ENCODE measurements around the gene ZNHIT6. TPM values are rescaled to one million over a fixed set of nuclear protein-coding genes. Genes with fewer than 3 reads are reported as not detected.
"Not testable (repeated sequence)": the region's sequence is repeated elsewhere in the genome, so short reads cannot be mapped to it uniquely, and the experiment has no call there.

Gene ZNHIT6
- total RNA-seq, 1 donor from 2014 or later: 20.0 TPM

DNA sequence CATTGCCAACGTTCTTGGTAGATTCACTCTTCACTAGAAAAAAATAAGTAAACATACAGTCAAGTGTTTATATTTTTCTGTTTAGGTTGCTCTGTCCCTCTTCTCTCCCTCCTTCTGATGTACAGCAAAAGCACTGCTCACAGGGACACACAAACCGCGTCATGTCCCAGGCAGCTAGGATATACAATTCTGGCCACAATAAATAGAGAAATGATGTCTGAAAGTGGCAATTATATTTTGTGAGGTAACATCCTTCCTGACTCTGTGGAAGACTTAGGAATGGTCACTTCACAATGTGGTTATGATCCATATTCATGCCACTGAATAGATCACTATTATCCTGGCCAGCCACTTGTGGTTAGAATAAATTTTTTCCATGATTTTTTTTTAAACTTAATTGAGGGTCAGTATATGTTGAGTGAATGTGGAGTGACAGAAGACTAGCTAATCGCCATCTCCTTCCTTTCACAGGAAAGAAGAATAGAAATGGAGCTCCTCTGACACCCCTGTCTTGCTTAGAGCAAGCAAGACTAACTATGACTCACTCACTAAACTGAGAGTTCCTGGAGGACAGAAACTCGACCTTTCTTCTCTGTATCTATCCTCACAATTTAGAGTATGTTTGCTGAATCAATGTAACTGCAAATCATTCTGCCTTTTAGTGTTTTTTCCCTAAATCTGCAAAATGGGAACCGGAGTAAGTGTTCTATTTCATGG lies 54.0 kb downstream of the ZNHIT6 start:
- Mint-ChIP-seq H3K9me3 (peaks cover 2% of the 10 kb centered on the region), H3K4me3 (no peak overlapping the region), H3K36me3 (peaks cover 30% of the 10 kb centered on the region), H3K27me3 (ENCODE audit: low read depth) (no peaks in the 10 kb centered on the region), H3K27ac (no peak overlapping the region), H3K4me1 (peaks cover 18% of the 10 kb centered on the region)
- no peak for TF ChIP-seq CTCF (IDR thresholded peaks at IDR 0.05; ENCODE audit: unreplicated experiment)
- DNase-seq (ENCODE audit: low spot score in 2 of 2, unreplicated experiment in 2 of 2): no peak

DNA sequence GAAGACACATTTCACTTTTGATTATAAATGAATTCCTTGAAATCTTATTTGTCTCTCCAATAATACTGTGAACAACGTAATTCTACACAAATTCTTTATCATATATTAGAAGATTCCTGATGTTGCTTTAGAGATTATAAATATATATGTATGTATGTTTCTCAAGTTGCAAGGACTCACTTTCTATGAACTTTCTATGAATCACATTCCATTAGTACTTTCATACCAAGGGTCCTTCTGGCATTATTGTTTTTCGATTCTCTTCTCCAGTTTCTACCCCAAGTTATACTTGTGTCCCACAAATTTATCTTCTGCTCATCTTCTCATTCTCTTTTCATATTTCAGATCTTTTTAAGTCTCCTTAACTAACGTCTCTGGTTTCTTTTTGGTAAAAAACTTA lies 55.9 kb downstream of the ZNHIT6 start:
- TF ChIP-seq CTCF (IDR thresholded peaks at IDR 0.05; ENCODE audit: unreplicated experiment): no peak
- H3K9me3 Mint-ChIP-seq: peaks cover 10% of the 10 kb centered on the region

DNA sequence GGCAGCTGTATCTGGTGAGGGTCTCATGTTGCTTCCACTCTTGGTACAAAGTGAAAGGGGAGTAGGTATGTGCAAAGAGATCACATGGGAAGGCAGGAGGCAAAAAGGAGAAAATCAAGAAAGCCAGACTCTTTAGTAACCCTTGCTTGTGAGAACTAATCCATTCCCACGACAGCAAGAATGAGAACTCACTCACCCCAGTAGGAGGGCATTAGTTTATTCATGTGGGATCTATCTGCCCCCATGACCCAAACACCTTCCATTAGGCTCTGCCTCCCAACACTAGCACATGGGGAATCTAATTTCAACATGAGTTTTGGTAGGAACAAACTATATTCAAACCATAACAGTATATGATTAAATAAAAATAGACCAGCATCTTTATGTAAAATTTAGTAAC lies 57.6 kb downstream of the ZNHIT6 start:
- Mint-ChIP-seq H3K27me3 (ENCODE audit: low read depth) (no peaks in the 10 kb centered on the region), H3K27ac (no peak overlapping the region), H3K4me3 (no peak overlapping the region), H3K9me3 (peaks cover 10% of the 10 kb centered on the region), H3K4me1 (peaks cover 10% of the 10 kb centered on the region), H3K36me3 (peaks cover 42% of the 10 kb centered on the region)
- DNase-seq (ENCODE audit: low spot score in 2 of 2, unreplicated experiment in 2 of 2): no peak
- no peak for TF ChIP-seq CTCF (IDR thresholded peaks at IDR 0.05; ENCODE audit: unreplicated experiment)

More for the DNA sequence above, 55.9 kb downstream of the ZNHIT6 start:
- no peak overlapping the region for H3K27ac Mint-ChIP-seq
- H3K36me3 Mint-ChIP-seq: peaks cover 40% of the 10 kb centered on the region
- H3K4me3 Mint-ChIP-seq: no peak overlapping the region
- H3K27me3 Mint-ChIP-seq (ENCODE audit: low read depth): no peaks in the 10 kb centered on the region
- H3K4me1 Mint-ChIP-seq: peaks cover 18% of the 10 kb centered on the region
- no peak for DNase-seq (ENCODE audit: low spot score in 2 of 2, unreplicated experiment in 2 of 2)

DNA sequence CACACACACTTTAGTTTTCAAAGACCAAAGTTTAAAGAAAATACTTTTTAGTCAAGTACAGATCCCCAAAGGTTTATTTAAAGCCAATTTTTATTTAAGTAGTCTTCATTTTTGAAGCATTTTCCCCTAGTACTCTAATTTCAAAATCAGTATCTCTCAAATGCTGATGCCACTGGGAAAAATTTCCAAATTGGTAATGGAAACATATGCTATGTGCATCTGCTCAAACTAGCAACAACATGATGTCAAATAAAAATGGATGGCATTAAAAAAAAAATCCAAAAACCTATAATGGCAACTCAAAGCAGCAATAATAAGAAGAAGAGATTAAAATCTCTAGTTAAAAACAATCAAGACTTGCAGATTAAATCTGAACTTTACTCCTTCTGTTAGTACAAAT lies 58.6 kb downstream of the ZNHIT6 start:
- TF ChIP-seq CTCF (IDR thresholded peaks at IDR 0.05; ENCODE audit: unreplicated experiment): no peak
- no peak overlapping the region for H3K27ac Mint-ChIP-seq
- H3K36me3 Mint-ChIP-seq: peaks cover 46% of the 10 kb centered on the region
- H3K27me3 Mint-ChIP-seq (ENCODE audit: low read depth): no peaks in the 10 kb centered on the region
- H3K4me3 Mint-ChIP-seq: no peak overlapping the region
- H3K4me1 Mint-ChIP-seq: no peaks in the 10 kb centered on the region
- DNase-seq (ENCODE audit: low spot score in 2 of 2, unreplicated experiment in 2 of 2): no peak
- H3K9me3 Mint-ChIP-seq: peaks cover 12% of the 10 kb centered on the region

- not testable (repeated sequence) for H3K27ac Mint-ChIP-seq; H3K4me1 Mint-ChIP-seq; H3K4me3 Mint-ChIP-seq; DNase-seq (ENCODE audit: low spot score in 2 of 2, unreplicated experiment in 2 of 2); H3K27me3 Mint-ChIP-seq (ENCODE audit: low read depth)
- peaks cover 50% of the 10 kb centered on the region for H3K36me3 Mint-ChIP-seq
- peaks cover 43% of the 10 kb centered on the region for H3K9me3 Mint-ChIP-seq
These were observed 66.4 kb downstream of the ZNHIT6 start for GRCh38 chr1:85641598-85642556.

DNA sequence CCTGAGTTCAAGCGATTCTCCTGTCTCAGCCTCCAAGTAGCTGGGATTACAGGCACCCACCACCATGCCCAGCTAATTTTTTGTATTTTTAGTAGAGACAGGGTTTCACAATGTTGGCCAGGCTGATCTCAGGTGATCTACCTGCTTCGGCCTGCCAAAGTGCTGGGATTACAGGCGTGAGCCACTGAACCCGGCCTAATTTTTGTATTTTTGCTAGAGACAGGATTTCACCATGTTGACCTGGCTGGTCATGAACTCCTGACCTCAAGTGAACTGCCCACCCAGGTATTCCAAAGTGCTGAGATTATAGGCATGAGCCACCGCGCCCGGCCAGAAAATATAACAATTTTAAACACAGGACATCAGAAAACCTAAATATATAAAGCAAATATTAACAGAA lies 68.3 kb downstream of the ZNHIT6 start:
- peaks cover 50% of the 10 kb centered on the region for H3K9me3 Mint-ChIP-seq
- H3K4me1 Mint-ChIP-seq; H3K27me3 Mint-ChIP-seq (ENCODE audit: low read depth); DNase-seq (ENCODE audit: low spot score in 2 of 2, unreplicated experiment in 2 of 2); H3K4me3 Mint-ChIP-seq; H3K27ac Mint-ChIP-seq: not testable (repeated sequence)
- H3K36me3 Mint-ChIP-seq: peaks cover 60% of the 10 kb centered on the region

Data from mesothelial cell of epicardium (in vitro differentiated cells).